ENCODE measurements around the gene OTULIN. TPM values are rescaled to one million over a fixed set of nuclear protein-coding genes. Genes with fewer than 3 reads are reported as not detected.
A peak's percentile ranks its signal among the peaks of the same experiment; 100 is the strongest.

Gene OTULIN
- total RNA-seq, 2 experiments from 2014 or later: 62.5 to 63.2 TPM

DNA sequence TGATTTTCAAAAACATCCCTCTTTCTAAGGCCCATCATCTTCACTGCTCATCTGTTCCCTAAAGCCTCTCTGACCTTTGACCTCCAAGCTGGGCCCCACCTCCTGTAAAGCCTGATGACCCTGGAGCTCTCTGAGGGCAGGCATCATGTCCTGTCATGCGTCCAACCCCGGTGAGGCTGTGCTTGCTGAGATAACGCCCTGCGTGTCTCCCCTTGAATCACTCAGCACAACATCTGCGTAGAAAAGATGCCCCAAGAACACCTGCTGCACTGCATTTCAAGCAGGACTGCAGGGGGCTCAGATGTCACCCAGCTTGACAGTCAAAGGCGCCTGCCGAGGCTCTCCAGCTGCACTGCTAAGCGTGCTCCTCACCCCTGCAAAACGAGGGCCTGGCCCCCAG lies 78.0 kb downstream of the OTULIN start:
- H3K4me1 Mint-ChIP-seq: peaks cover 44% of the 10 kb centered on the region
- no peak for DNase-seq
- H3K27me3 Mint-ChIP-seq: no peaks in the 10 kb centered on the region
- peak overlapping the region; percentile 27 for H3K27ac Mint-ChIP-seq
- H3K4me3 Mint-ChIP-seq: no peak overlapping the region
- ChIA-PET CTCF (no interaction called here), POLR2A (no interaction called here)
- H3K36me3 Mint-ChIP-seq (ENCODE audit: low read depth): peaks cover 23% of the 10 kb centered on the region
- H3K9me3 Mint-ChIP-seq: no peaks in the 10 kb centered on the region

DNA sequence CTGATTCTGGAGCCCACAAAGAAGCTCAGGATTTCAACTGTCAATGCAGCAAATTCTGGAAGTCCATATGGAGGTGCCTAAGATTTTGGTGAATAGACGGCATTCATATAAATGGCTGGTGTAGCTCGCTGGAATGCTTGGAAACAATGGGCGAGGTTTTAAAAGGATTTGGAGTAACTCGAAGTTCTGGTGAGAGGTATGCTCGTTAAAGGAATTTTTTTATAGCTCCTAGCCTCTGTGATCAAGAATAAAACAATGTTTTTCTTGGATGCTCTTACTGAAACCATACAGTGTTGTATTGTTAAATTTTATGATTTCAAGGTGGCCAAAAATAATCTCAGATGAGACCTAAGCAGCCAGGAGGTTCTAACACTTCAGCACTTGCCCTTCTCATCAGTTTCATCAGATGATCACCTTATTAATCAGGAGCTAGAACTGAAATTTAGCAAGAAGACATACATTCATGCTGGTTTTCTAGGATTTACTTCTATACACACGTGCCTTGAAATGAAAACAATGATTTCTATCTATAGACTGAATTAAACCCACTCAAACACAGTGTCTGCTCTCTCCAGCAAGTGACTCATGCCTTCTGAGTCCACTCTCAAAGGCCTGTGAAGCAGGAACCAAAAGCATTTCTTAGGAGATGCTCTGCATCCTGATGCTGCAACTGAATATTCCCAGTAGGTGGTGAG lies 79.2 kb downstream of the OTULIN start:
- no peaks in the 10 kb centered on the region for H3K9me3 Mint-ChIP-seq
- ChIA-PET POLR2A (no interaction called here), CTCF (interaction anchor here (0.8 to 1.5 kb wide), 3 partner anchors 12 to 14 kb away, joined by 3 read pairs; no protein-coding TSS in a partner anchor)
- H3K4me3 Mint-ChIP-seq: no peak overlapping the region
- no peak for DNase-seq
- peaks cover 44% of the 10 kb centered on the region for H3K4me1 Mint-ChIP-seq
- no peaks in the 10 kb centered on the region for H3K27me3 Mint-ChIP-seq
- peaks cover 21% of the 10 kb centered on the region for H3K36me3 Mint-ChIP-seq (ENCODE audit: low read depth)
- peak overlapping the region; percentile 70 for H3K27ac Mint-ChIP-seq

DNA sequence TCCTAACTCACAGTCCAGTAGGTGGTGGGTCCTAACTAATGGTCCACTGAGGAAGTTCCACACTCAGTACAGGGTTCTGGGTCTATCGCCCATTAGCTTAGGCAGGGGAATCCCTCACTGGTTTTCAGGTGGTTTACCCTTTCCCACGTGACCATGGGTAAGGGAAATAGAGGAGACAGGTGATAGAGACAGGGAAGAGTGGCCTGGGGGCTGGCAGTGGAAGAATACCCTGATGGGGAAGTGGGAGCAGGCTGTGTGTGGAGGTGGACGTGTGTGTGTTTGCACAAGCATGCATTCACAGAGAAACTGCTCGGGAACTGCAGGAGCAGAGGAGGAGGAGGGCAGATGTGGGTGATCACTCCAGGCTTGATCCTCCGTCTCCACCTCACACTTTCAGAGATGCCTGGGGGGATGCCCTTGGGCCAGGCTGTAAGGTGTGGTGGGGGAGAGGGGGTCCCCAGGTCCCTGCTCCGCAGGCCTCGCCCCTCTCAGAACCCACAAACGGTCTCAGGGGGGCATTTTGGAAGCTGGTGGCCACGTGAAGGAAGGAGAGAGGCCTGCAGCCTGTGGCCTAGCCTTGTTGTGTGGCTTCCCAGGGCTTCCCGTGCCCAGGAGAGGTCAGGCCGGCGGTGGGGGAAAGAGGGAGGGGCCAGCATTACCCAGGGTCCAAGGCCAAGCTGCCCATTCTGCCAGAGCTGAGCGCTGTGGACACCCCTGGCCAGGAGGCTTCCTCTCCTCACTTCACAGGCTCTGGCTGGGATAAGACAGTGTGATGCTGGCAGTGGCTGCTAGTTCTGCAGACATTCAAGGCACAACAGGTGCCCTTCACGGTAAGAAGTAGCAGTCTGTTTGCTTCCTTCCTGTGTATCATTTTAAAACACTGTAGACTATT lies 80.0 kb downstream of the OTULIN start:
- ChIA-PET CTCF (interaction anchor here (0.8 to 1.5 kb wide), 4 partner anchors 12 to 17 kb away, joined by 3 to 5 read pairs (median 3); no protein-coding TSS in a partner anchor), POLR2A (no interaction called here)
- H3K4me3 Mint-ChIP-seq: no peak overlapping the region
- H3K4me1 Mint-ChIP-seq: peaks cover 44% of the 10 kb centered on the region
- DNase-seq: no peak
- no peaks in the 10 kb centered on the region for H3K27me3 Mint-ChIP-seq
- H3K9me3 Mint-ChIP-seq: no peaks in the 10 kb centered on the region
- H3K27ac Mint-ChIP-seq: peak overlapping the region; percentile 70
- peaks cover 19% of the 10 kb centered on the region for H3K36me3 Mint-ChIP-seq (ENCODE audit: low read depth)

DNA sequence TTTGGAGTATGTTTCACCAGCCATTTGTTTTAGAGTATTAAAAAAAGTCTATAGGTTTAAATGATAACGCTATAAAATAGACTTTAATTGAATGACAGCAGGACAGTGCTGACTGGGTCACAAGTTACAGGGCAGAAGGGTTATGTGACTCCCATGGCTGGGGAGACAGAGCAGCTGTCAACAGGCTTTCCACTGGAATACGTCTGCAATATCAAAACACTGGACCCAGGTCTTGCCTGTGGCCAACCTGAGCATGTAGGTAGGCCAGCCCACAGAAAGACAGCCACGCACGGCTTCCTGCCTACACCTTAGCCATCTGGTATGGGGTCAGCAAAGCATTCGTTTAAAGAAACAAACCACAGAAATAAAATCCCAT lies 80.7 kb downstream of the OTULIN start:
- CTCF ChIA-PET: interaction anchor here (1.4 to 1.5 kb wide), 2 partner anchors 12 to 18 kb away, joined by 3 to 5 read pairs; no protein-coding TSS in a partner anchor
- POLR2A ChIA-PET: no interaction called here
- H3K27ac Mint-ChIP-seq: no peak overlapping the region
- no peaks in the 10 kb centered on the region for H3K27me3 Mint-ChIP-seq
- H3K4me1 Mint-ChIP-seq: peaks cover 44% of the 10 kb centered on the region
- DNase-seq: no peak
- H3K9me3 Mint-ChIP-seq: no peaks in the 10 kb centered on the region
- peaks cover 21% of the 10 kb centered on the region for H3K36me3 Mint-ChIP-seq (ENCODE audit: low read depth)
- no peak overlapping the region for H3K4me3 Mint-ChIP-seq

DNA sequence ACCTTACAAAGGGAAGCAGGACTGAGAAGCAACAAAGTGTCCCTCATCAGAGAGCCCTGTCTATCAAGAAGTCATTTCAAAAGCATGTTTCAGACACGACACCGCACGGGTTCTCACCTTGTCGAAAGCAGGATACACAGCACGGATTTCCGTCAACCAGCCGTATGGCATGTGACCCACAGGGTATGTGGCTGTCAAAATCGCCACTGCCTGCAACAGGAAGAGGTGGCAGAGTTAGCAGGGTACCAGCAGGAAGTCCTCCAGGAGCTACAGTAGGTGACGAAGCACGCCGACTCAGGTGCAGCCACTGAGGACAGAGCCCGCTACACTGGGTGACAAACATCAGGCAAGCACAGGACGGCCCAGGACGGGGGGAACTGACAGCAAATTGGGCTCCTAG lies 81.2 kb downstream of the OTULIN start:
- ChIA-PET CTCF (interaction anchor here (1.4 kb wide), 1 partner anchor 18 kb away, joined by 5 read pairs; no protein-coding TSS in a partner anchor), POLR2A (no interaction called here)
- no peak for DNase-seq
- H3K27ac Mint-ChIP-seq: no peak overlapping the region
- H3K4me3 Mint-ChIP-seq: no peak overlapping the region
- H3K4me1 Mint-ChIP-seq: peaks cover 43% of the 10 kb centered on the region
- peaks cover 22% of the 10 kb centered on the region for H3K36me3 Mint-ChIP-seq (ENCODE audit: low read depth)
- H3K27me3 Mint-ChIP-seq: no peaks in the 10 kb centered on the region
- H3K9me3 Mint-ChIP-seq: no peaks in the 10 kb centered on the region

DNA sequence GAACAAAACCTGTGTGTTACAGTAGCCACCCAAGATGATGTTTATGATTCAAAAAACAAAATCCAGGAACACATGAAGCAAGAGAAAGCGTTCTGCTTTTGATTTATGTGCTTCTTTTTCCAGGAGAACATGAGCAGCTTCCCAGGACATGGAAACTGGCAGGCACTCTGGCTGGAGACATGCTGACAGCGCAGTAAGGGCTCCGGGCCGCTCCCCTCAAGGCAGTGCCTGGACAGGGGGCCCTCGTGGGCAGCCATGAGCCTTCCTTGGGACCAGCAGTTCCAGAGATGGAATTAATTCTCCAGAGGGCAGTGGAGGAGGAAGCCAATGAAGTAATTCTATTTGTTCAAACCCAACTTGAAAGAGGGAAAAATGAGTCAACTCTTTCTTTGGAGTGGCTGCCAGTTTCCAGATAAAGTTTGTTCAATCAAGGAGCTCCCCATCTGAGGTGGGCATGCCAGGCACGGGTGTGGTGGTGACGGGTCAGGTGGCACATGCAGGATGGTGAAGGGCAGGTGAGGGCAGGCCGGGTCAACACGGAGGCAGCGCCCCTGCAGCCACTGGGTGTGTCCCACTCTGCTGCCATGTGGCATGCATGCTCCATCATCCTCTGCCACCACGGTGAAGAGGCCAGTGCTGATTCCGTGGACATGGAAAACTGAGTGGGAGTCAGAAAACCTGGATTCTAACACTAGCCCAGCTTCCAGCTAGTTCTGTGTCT lies 83.8 kb downstream of the OTULIN start:
- H3K27me3 Mint-ChIP-seq: no peaks in the 10 kb centered on the region
- H3K27ac Mint-ChIP-seq: no peak overlapping the region
- no peaks in the 10 kb centered on the region for H3K9me3 Mint-ChIP-seq
- POLR2A ChIA-PET: no interaction called here
- no peak for DNase-seq
- H3K36me3 Mint-ChIP-seq (ENCODE audit: low read depth): peaks cover 17% of the 10 kb centered on the region
- CTCF ChIA-PET: interaction anchor here (1.3 kb wide), 1 partner anchor 10 kb away, joined by 3 read pairs; no protein-coding TSS in a partner anchor
- H3K4me1 Mint-ChIP-seq: peaks cover 18% of the 10 kb centered on the region
- H3K4me3 Mint-ChIP-seq: no peak overlapping the region

Other genes starting within 250 kb of the OTULIN start
- 10 to 100 TPM; 31.4 to 38.7 TPM for gene OTULINL, start 82.9 kb upstream of the OTULIN start, total RNA-seq
- 10 to 100 TPM; 69.3 to 74.2 TPM for gene ANKH, start 207.1 kb downstream of the OTULIN start, total RNA-seq

All from activated CD4-positive, alpha-beta T cell treated with anti-CD3 and anti-CD28 coated beads, Interleukin-2, amount 10 ng/mL, durations not matched to agents 7 days and 5 days (primary cell).